DND-41 (cell line): ENCODE data around the gene LRRN2.

Experiments used
- CTCF ChIP-seq: IDR thresholded peaks from 2 replicates; pipeline ENCODE4 v1.5.1; 2012; ENCODE audit warnings: borderline replicate concordance, low read length, moderate library complexity, mild to moderate bottlenecking; ENCODE audit not compliant: poor library complexity, severe bottlenecking; ENCODE audit errors: extremely low read depth
- EZH2 ChIP-seq: IDR thresholded peaks from 3 replicates; pipeline ENCODE4 v1.6.1; 2012; ENCODE audit warnings: borderline replicate concordance, low read depth, mild to moderate bottlenecking, moderate library complexity, low read length, inconsistent platforms; ENCODE audit not compliant: severe bottlenecking

- peak; percentile 19 for TF ChIP-seq CTCF
- no peak for TF ChIP-seq EZH2
These were observed 84.6 kb downstream of the LRRN2 start for GRCh38 chr1:204600968-204601367.
